Spleen (tissue), 7 donors: ENCODE measurements around the gene TCF3.

Experiments used
- CTCF ChIP-seq, 11 experiments: fragments of 200-600 bp in 7 of 11; fragments of 450-650 bp in 4 of 11; sonication (generic) in 4 of 11; IDR thresholded peaks in 8 of 11; conservative IDR thresholded peaks in 3 of 11; 1 replicate in 7 of 11; 2 replicates in 4 of 11; pipeline versions ENCODE4 v1.4.0 to v1.8.0; 2016 to 2021; ENCODE audit warnings: antibody characterized with exemption in 11 of 11, inconsistent platforms in 4 of 11, mild to moderate bottlenecking in 1 of 11
- POLR2A ChIP-seq, 3 donors: fragments of 450-650 bp; IDR thresholded peaks; one replicate each; pipeline ENCODE4 v1.5.1; 2017; ENCODE audit warnings: antibody characterized with exemption in 3 of 3, mild to moderate bottlenecking in 1 of 3
- POLR2AphosphoS5 ChIP-seq, 3 donors: sonication (generic); formaldehyde crosslinking; IDR thresholded peaks; one replicate each; pipeline ENCODE4 v1.5.1; 2017; ENCODE audit warnings: antibody characterized with exemption in 3 of 3
- donor health status: DM: no; HTN: no; CAD: no; lungs with moderate emphysema.
- donor health status: DM: no; HTN: no; CAD: no.
- donor health status: DM: no; HTN: no; CAD: no.

- TF ChIP-seq POLR2A (IDR thresholded peaks at IDR 0.05) (no peak), CTCF (IDR thresholded peaks at IDR 0.05 in 8 of 11, conservative IDR thresholded peaks at IDR 0.05 in 3 of 11) (no peak), POLR2AphosphoS5 (IDR thresholded peaks at IDR 0.05) (no peak)
Observed at GRCh38 chr19:1649706-1650649, 2.4 kb downstream of the TCF3 start.
